Liver (tissue), 9 donors: Measurements from ENCODE around the gene CHN1. TPM values are rescaled to one million over a fixed set of nuclear protein-coding genes. Genes with fewer than 3 reads are reported as not detected.

Experiments used
- DNase-seq: peaks from one replicate; pipeline ENCODE4 v3.0.0-alpha.2; 2017; ENCODE audit warnings: low spot score
- H3K27ac ChIP-seq, 2 donors: one replicate each; pipeline ENCODE4 v1.7.0; 2013; ENCODE audit warnings: inconsistent platforms in 2 of 2, low read length in 2 of 2, control low read depth in 1 of 2, low read depth in 1 of 2, mild to moderate bottlenecking in 1 of 2
- H3K27me3 ChIP-seq, 4 donors: one replicate each; pipeline versions ENCODE4 v1.6.1 to v1.7.0; 2013; ENCODE audit warnings: low read length in 3 of 4, inconsistent platforms in 1 of 4, mild to moderate bottlenecking in 1 of 4, moderate library complexity in 1 of 4; ENCODE audit not compliant: control insufficient read depth in 4 of 4, insufficient read depth in 4 of 4
- H3K36me3 ChIP-seq, 4 donors: one replicate each; pipeline versions ENCODE4 v1.6.1 to v1.7.0; 2013; ENCODE audit warnings: low read length in 3 of 4, mild to moderate bottlenecking in 3 of 4, low read depth in 1 of 4, moderate library complexity in 1 of 4; ENCODE audit not compliant: control insufficient read depth in 4 of 4, insufficient read depth in 3 of 4
- H3K4me1 ChIP-seq, 4 donors: one replicate each; pipeline versions ENCODE4 v1.6.1 to v1.7.0; 2013; ENCODE audit warnings: low read length in 3 of 4, mild to moderate bottlenecking in 3 of 4, moderate library complexity in 1 of 4; ENCODE audit not compliant: control insufficient read depth in 4 of 4, insufficient read depth in 4 of 4
- H3K4me3 ChIP-seq, 3 donors: one replicate each; pipeline versions ENCODE4 v1.6.1 to v1.7.0; 2013; ENCODE audit warnings: low read length in 3 of 3, control low read depth in 1 of 3, low read depth in 1 of 3, mild to moderate bottlenecking in 1 of 3
- H3K9ac ChIP-seq, 2 donors: one replicate each; pipeline ENCODE4 v1.7.0; 2013; ENCODE audit warnings: low read length in 2 of 2, mild to moderate bottlenecking in 2 of 2, moderate library complexity in 2 of 2, control low read depth in 1 of 2, low read depth in 1 of 2
- H3K9me3 ChIP-seq, 4 donors: one replicate each; pipeline versions ENCODE4 v1.6.1 to v1.7.0; 2013; ENCODE audit warnings: low read length in 3 of 4; ENCODE audit not compliant: control insufficient read depth in 4 of 4
- CTCF ChIP-seq: fragments of 150-350 bp; IDR thresholded peaks from 2 replicates; pipeline ENCODE4 v1.5.1; 2017; ENCODE audit warnings: improper control_type of control experiment, low read depth, low read length; ENCODE audit not compliant: missing input control
- EGR1 ChIP-seq, 2 donors: IDR thresholded peaks; 2 replicates each; pipeline ENCODE4 v1.6.1; 2016 to 2018; ENCODE audit warnings: antibody characterized with exemption in 2 of 2, low read depth in 2 of 2
- FOXA1 ChIP-seq: IDR thresholded peaks from 2 replicates; pipeline ENCODE4 v1.6.1; 2016; ENCODE audit warnings: antibody characterized with exemption
- FOXA2 ChIP-seq: IDR thresholded peaks from 2 replicates; pipeline ENCODE4 v1.6.1; 2016; ENCODE audit warnings: antibody characterized with exemption
- GABPA ChIP-seq, 2 donors: IDR thresholded peaks in 1 of 2; conservative IDR thresholded peaks in 1 of 2; 2 replicates each; pipeline ENCODE4 v1.6.1; 2016; ENCODE audit warnings: antibody characterized with exemption in 2 of 2, mild to moderate bottlenecking in 1 of 2, moderate library complexity in 1 of 2
- HNF4A ChIP-seq, 2 donors: conservative IDR thresholded peaks; 2 replicates each; pipeline ENCODE4 v1.6.1; 2016; ENCODE audit warnings: antibody characterized with exemption in 2 of 2, mild to moderate bottlenecking in 2 of 2
- HNF4G ChIP-seq: IDR thresholded peaks from 2 replicates; pipeline ENCODE4 v1.6.1; 2016; ENCODE audit warnings: antibody characterized with exemption
- JUND ChIP-seq, 2 donors: IDR thresholded peaks; 2 replicates each; pipeline ENCODE4 v1.6.1; 2016; ENCODE audit warnings: antibody characterized with exemption in 2 of 2
- MAX ChIP-seq: IDR thresholded peaks from 2 replicates; pipeline ENCODE4 v1.6.1; 2016; ENCODE audit warnings: antibody characterized with exemption
- NR2F2 ChIP-seq: IDR thresholded peaks from 2 replicates; pipeline ENCODE4 v1.6.1; 2016; ENCODE audit warnings: antibody characterized with exemption
- RAD21 ChIP-seq, 2 donors: IDR thresholded peaks; 2 replicates each; pipeline ENCODE4 v1.6.1; 2016; ENCODE audit warnings: antibody characterized with exemption in 2 of 2, mild to moderate bottlenecking in 2 of 2
- RXRA ChIP-seq, 2 donors: IDR thresholded peaks; 2 replicates each; pipeline ENCODE4 v1.6.1; 2017 to 2018; ENCODE audit warnings: antibody characterized with exemption in 2 of 2, mild to moderate bottlenecking in 1 of 2
- SP1 ChIP-seq: IDR thresholded peaks from 2 replicates; pipeline ENCODE4 v1.6.1; 2018; ENCODE audit warnings: antibody characterized with exemption, mild to moderate bottlenecking
- TAF1 ChIP-seq: conservative IDR thresholded peaks from 2 replicates; pipeline ENCODE4 v1.6.1; 2016; ENCODE audit warnings: antibody characterized with exemption, mild to moderate bottlenecking
- YY1 ChIP-seq: IDR thresholded peaks from 2 replicates; pipeline ENCODE4 v1.6.1; 2016; ENCODE audit warnings: antibody characterized with exemption, mild to moderate bottlenecking
- ZBTB33 ChIP-seq: IDR thresholded peaks from 2 replicates; pipeline ENCODE4 v1.6.1; 2016; ENCODE audit warnings: antibody characterized with exemption
- WGBS: extraction: QIAGEN DNeasy Blood & Tissue Kit; methylation state at CpG from one replicate; pipeline ENCODE4 v1.1.7; 2013; 5-methylcytosine and 5-hydroxymethylcytosine counted together
- polyA plus RNA-seq, 2 donors: library from polyadenylated mRNA; stranded (reverse) in 1 of 2; unstranded in 1 of 2; fragments of 200-250 nt in 1 of 2; fragments of >200 nt in 1 of 2; fragmentation: Nextera tagmentation in 1 of 2; extraction: Ambion mirVana in 1 of 2; gene quantifications; one replicate each; pipeline versions ENCODE4 v1.2.1 to v1.2.3, GENCODE V29; 2013 to 2015
- total RNA-seq, 2 donors: library from RNA; depleted of rRNA; stranded (reverse); fragments of >200 nt; gene quantifications; one replicate each; pipeline ENCODE4 v1.2.3, GENCODE V29; 2014
- TF ChIP-seq, protein P1 (sequence below): IDR thresholded peaks from 2 replicates; pipeline ENCODE4 v1.6.1; 2016; ENCODE audit warnings: antibody characterized with exemption
- donor health status: healthy.
- donor health status: healthy.
- donor health status: healthy.
- donor health status: healthy.
- donor health status: healthy.

Gene CHN1
- total and polyA plus RNA-seq, 4 donors: 0.66 to 1.6 (median 1.1) TPM

DNA sequence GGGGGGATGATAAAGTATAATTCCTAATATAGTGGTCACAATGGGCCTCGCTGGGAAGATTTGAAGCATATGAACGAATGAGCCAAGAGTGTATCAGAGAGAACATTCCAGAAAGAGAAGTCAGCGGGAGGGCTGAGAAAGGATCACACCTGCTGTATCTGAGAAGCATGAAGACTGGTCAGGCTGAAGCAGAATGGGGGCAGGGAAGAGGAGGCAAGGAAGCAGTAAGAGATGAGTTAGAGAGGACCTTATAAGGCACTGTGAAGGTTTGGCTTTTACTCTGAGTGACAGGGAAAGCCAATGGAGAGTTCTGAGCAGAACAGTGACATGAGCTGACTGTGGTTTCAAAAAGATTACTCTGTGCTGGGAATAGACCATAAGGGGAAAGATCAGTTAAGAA lies 73.5 kb downstream of the CHN1 start:
- Histone ChIP-seq H3K4me1 (no peaks in the 10 kb centered on the region), H3K9ac (no peak overlapping the region), H3K9me3 (peaks cover 0 to 3% (median 1%) of the 10 kb centered on the region in 4 donors), H3K4me3 (no peak overlapping the region), H3K27me3 (no peaks in the 10 kb centered on the region), H3K27ac (no peak overlapping the region), H3K36me3 (no peaks in the 10 kb centered on the region)
- no peak for DNase-seq
- no peak for TF ChIP-seq JUND (IDR thresholded peaks at IDR 0.05)
- TF ChIP-seq HNF4G: no peak
- no peak for TF ChIP-seq YY1
- no peak for TF ChIP-seq GABPA (IDR thresholded peaks at IDR 0.05 in 1 of 2, conservative IDR thresholded peaks at IDR 0.05 in 1 of 2)
- no peak for TF ChIP-seq FOXA2
- no peak for TF ChIP-seq EGR1 (IDR thresholded peaks at IDR 0.05; ENCODE audit: low read depth in 2 of 2)
- TF ChIP-seq FOXA1: no peak
- TF ChIP-seq SP1: no peak
- TF ChIP-seq HNF4A (conservative IDR thresholded peaks at IDR 0.05): no peak
- TF ChIP-seq MAX: no peak
- TF ChIP-seq NR2F2: no peak
- no peak for TF ChIP-seq RAD21 (IDR thresholded peaks at IDR 0.05)
- no peak for TF ChIP-seq ZBTB33
- TF ChIP-seq CTCF: no peak
- TF ChIP-seq TAF1: no peak
- no peak for TF ChIP-seq RXRA (IDR thresholded peaks at IDR 0.05)
- TF ChIP-seq, protein P1, sequence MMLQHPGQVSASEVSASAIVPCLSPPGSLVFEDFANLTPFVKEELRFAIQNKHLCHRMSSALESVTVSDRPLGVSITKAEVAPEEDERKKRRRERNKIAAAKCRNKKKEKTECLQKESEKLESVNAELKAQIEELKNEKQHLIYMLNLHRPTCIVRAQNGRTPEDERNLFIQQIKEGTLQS: no peak
- WGBS: 92% methylated on average over 3 of the region's 3 CpGs

- H3K27ac ChIP-seq: no peak overlapping the region
- no peaks in the 10 kb centered on the region for H3K36me3 ChIP-seq
- no peaks in the 10 kb centered on the region for H3K4me1 ChIP-seq
- H3K27me3 ChIP-seq: no peaks in the 10 kb centered on the region
- H3K4me3 ChIP-seq: no peak overlapping the region
- no peak for DNase-seq
- WGBS: 83% methylated on average over 4 of the region's 4 CpGs
- no peak overlapping the region for H3K9ac ChIP-seq
- peaks cover 0 to 3% (median 1%) of the 10 kb centered on the region in 4 donors for H3K9me3 ChIP-seq
- TF ChIP-seq FOXA2 (no peak), HNF4G (no peak), FOXA1 (no peak), SP1 (no peak), ZBTB33 (no peak), GABPA (IDR thresholded peaks at IDR 0.05 in 1 of 2, conservative IDR thresholded peaks at IDR 0.05 in 1 of 2) (no peak), RAD21 (IDR thresholded peaks at IDR 0.05) (no peak), HNF4A (conservative IDR thresholded peaks at IDR 0.05) (no peak)
Observed at GRCh38 chr2:174929786-174930185, 75.4 kb downstream of the CHN1 start.
